Measurements from ENCODE around the gene SLX4IP.

Gene SLX4IP

DNA sequence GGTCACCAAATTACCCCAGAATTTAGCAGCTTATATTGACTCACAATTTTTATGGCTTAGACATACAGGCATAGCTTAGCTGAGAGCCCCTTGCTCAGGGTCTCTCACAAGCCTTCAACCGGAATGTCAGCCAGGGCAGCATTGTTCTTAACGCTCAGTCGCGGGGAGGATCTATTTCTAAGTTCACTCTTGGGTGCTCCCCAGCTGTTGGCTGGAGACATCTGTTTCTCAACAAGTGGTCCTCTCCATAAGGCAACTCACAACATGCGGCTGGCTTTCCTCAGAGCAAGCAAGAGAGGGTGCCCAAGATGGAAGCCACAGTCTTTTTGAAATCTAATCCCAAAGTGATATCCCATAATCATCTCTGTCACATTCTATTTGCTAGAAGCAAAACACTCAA, 46.6 kb downstream of the SLX4IP start:
- no peak for TF ChIP-seq FOXM1 (IDR thresholded peaks at IDR 0.05; ENCODE audit: borderline replicate concordance, low read depth)
- TF ChIP-seq YY1 (IDR thresholded peaks at IDR 0.05; ENCODE audit: low read depth): no peak
- no peak for TF ChIP-seq REST (IDR thresholded peaks at IDR 0.05; ENCODE audit: low read depth)
- no peak for TF ChIP-seq CREB1 (IDR thresholded peaks at IDR 0.05; ENCODE audit: low read depth)
- no peak for TF ChIP-seq EP300 (IDR thresholded peaks at IDR 0.05; ENCODE audit: borderline replicate concordance)
- TF ChIP-seq CEBPB (IDR thresholded peaks at IDR 0.05): no peak
- no peak for TF ChIP-seq EGR1 (IDR thresholded peaks at IDR 0.05)
- no peak for TF ChIP-seq TCF12 (IDR thresholded peaks at IDR 0.05; ENCODE audit: low read depth)
- TF ChIP-seq NFIC (IDR thresholded peaks at IDR 0.05): no peak
- TF ChIP-seq RAD21 (IDR thresholded peaks at IDR 0.05; ENCODE audit: low read depth): no peak
- TF ChIP-seq ZBTB7A (IDR thresholded peaks at IDR 0.05; ENCODE audit: low read depth): no peak
- no peak for TF ChIP-seq TEAD4 (IDR thresholded peaks at IDR 0.05)
- no peak for TF ChIP-seq TAF1 (IDR thresholded peaks at IDR 0.05; ENCODE audit: low read depth)

DNA sequence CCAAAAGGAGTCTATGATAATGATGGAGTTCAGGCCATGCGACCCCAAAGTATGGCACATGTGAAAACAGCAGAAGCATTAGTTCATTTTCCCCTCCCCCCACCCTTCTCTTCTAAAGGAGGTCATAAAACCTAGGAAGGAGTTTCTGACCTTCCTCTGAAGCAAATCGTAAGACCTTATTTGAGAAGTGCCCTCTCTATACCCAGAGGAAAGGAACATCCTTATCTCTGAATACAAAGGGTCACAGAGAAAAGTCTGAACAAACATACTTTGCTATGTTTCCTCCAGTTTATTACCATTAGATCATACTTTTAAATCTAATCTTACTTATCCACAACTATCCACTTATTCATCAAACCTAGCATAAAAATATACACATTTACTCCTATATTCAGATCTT, 48.6 kb downstream of the SLX4IP start:
- TF ChIP-seq EP300 (IDR thresholded peaks at IDR 0.05; ENCODE audit: borderline replicate concordance): no peak
- no peak for TF ChIP-seq REST (IDR thresholded peaks at IDR 0.05; ENCODE audit: low read depth)
- no peak for TF ChIP-seq NFIC (IDR thresholded peaks at IDR 0.05)
- no peak for TF ChIP-seq CREB1 (IDR thresholded peaks at IDR 0.05; ENCODE audit: low read depth)
- no peak for TF ChIP-seq ZBTB7A (IDR thresholded peaks at IDR 0.05; ENCODE audit: low read depth)
- TF ChIP-seq, protein P1, sequence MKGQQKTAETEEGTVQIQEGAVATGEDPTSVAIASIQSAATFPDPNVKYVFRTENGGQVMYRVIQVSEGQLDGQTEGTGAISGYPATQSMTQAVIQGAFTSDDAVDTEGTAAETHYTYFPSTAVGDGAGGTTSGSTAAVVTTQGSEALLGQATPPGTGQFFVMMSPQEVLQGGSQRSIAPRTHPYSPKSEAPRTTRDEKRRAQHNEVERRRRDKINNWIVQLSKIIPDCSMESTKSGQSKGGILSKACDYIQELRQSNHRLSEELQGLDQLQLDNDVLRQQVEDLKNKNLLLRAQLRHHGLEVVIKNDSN (IDR thresholded peaks at IDR 0.05): no peak
- TF ChIP-seq RAD21 (IDR thresholded peaks at IDR 0.05; ENCODE audit: low read depth): no peak
- no peak for TF ChIP-seq YY1 (IDR thresholded peaks at IDR 0.05; ENCODE audit: low read depth)
- TF ChIP-seq TEAD4 (IDR thresholded peaks at IDR 0.05): no peak
- TF ChIP-seq, protein P2, sequence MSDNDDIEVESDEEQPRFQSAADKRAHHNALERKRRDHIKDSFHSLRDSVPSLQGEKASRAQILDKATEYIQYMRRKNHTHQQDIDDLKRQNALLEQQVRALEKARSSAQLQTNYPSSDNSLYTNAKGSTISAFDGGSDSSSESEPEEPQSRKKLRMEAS (IDR thresholded peaks at IDR 0.05): no peak
- TF ChIP-seq TCF12 (IDR thresholded peaks at IDR 0.05; ENCODE audit: low read depth): no peak
- no peak for TF ChIP-seq FOXM1 (IDR thresholded peaks at IDR 0.05; ENCODE audit: borderline replicate concordance, low read depth)
- TF ChIP-seq CEBPB (IDR thresholded peaks at IDR 0.05): no peak
- TF ChIP-seq TAF1 (IDR thresholded peaks at IDR 0.05; ENCODE audit: low read depth): no peak
- TF ChIP-seq EGR1 (IDR thresholded peaks at IDR 0.05): no peak

DNA sequence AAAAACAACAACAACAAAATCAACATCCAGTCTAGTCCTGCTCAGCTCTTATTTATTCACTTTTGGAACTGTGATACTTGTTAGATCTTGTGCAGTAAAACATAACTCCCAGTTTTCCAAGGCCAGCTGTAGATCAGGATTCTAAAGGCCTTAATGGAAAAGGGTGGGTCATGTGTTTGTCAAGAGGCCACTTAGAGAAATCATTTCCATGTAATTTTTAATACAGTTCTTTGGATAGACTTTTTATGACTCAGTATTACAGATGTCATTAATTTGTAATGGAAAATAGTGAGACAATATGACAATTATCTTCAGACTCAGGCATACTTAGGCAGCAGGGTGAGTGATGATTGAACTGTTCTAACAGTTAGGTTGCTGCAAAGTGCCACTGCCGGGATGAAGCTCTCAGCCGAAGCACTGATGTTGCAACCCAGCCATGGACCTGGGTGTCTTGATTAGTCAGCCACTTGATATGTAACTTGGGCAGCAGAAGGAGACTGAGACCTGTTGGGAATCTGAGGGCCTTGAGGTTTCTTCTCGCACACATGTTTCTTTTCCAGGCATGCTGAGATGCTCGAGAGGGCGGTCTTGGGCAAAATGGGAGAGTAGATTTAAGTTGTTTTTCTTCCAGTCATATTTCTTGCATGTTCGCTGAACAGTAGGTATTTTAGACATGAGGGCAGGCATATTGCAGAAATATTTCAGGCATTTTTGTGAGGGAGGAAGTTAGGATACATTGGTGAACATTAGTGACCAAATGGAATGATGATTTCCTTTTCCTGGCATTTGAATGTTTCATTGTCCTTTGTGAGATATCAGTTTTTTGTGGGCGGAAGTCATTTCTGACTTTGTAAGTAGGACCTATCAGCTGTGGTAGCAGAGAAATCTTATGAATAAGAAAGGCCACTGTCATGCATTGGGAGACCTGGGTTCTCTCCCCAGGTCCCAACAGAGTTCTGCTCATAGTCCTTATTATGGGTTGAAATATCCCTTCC, 52.3 kb downstream of the SLX4IP start:
- no peak for TF ChIP-seq YY1 (IDR thresholded peaks at IDR 0.05; ENCODE audit: low read depth)
- no peak for TF ChIP-seq REST (IDR thresholded peaks at IDR 0.05; ENCODE audit: low read depth)
- no peak for TF ChIP-seq NFIC (IDR thresholded peaks at IDR 0.05)
- TF ChIP-seq FOXM1 (IDR thresholded peaks at IDR 0.05; ENCODE audit: borderline replicate concordance, low read depth): no peak

GRCh38 chr20:10488534-10488933, 53.4 kb downstream of the SLX4IP start:
- no peak for TF ChIP-seq REST (IDR thresholded peaks at IDR 0.05; ENCODE audit: low read depth)
- TF ChIP-seq YY1 (IDR thresholded peaks at IDR 0.05; ENCODE audit: low read depth): no peak
- no peak for TF ChIP-seq TEAD4 (IDR thresholded peaks at IDR 0.05)
- TF ChIP-seq EGR1 (IDR thresholded peaks at IDR 0.05): no peak
- no peak for TF ChIP-seq EP300 (IDR thresholded peaks at IDR 0.05; ENCODE audit: borderline replicate concordance)
- TF ChIP-seq TCF12 (IDR thresholded peaks at IDR 0.05; ENCODE audit: low read depth): no peak
- TF ChIP-seq, protein P2 (IDR thresholded peaks at IDR 0.05): no peak
- TF ChIP-seq TAF1 (IDR thresholded peaks at IDR 0.05; ENCODE audit: low read depth): no peak
- no peak for TF ChIP-seq ZBTB7A (IDR thresholded peaks at IDR 0.05; ENCODE audit: low read depth)
- TF ChIP-seq, protein P1 (IDR thresholded peaks at IDR 0.05): no peak
